ENCODE results near the gene OR10H3.

- TF ChIP-seq POLR2AphosphoS5 (IDR thresholded peaks at IDR 0.05): no peak
- TF ChIP-seq CTCF (IDR thresholded peaks at IDR 0.05): no peak
- no peak for TF ChIP-seq POLR2A (IDR thresholded peaks at IDR 0.05)
- no peak for TF ChIP-seq EP300 (IDR thresholded peaks at IDR 0.05)
These were observed 22.3 kb downstream of the OR10H3 start for GRCh38 chr19:15759962-15760565.
